ENCODE results near the gene MATN1. TPM values are rescaled to one million over a fixed set of nuclear protein-coding genes. Genes with fewer than 3 reads are reported as not detected.

Gene MATN1
- polyA plus RNA-seq, 12 donors = 0.61 to 1.7 (median 1.1) TPM; not detected in 2

DNA sequence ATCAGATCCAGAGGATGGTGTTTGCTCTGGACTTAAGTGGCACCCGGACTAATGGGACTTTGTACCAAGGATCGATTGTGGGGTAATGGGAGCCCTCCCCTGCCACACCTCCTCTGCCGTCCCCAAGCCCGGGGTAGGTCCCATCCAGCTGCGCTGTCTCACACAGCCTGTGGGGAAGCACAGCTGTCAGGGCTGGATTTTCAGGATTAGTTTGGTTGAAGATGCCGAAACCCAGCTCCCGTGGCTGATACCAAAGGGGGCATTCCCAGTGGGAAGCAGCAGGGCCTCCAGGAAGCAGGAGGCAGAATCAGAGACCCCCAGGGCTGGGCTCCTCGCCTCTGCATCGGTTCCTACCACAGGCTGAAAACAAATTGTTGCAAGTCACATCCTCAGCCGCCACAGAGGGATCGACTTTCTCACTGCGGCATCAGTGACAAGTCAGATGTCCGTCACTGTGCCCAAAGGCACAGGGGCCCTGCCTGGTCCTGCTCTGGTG, 59.7 kb downstream of the MATN1 start:
- DNase-seq = no peak

DNA sequence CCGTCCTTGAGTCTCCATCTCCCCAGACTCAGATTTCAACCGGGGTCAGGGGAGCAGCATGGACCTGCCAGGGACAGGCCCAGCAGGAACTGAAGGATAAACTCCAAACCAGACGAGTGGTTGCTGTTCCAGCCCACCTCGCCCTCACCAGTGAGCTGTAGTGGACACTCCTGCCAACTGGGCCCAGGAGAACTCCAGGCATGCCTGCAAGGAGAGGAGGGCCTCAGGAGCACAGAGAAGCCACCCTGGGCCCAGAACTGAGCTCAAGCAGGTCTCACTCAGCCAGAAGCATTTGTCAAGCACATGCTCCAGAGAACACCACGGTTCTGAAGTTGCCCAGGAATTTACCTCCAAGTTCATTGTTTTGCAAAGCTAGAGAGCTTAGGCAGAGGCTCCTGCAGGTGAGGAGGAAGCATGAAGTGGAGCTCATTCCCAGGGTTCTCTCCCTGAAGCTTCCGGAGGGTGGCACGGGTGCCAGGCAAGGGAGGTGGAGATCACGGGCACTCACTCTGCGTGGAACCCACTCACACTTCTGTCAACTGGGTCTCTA, 61.0 kb downstream of the MATN1 start:
- DNase-seq = no peak

GRCh38 chr1:30661311-30661710, 62.1 kb downstream of the MATN1 start:
- no peak for DNase-seq

Other genes starting within 250 kb of the MATN1 start
- gene LAPTM5, start 34.2 kb upstream of the MATN1 start, polyA plus RNA-seq (ENCODE audit: insufficient read length in 12 of 12) = 10 to 100 TPM in 11 of 12 donors, not detected in 1; 12.4 to 51.7 (median 17.1) TPM
- 100 to 1,000 TPM in 1 of 12 donors, 10 to 100 TPM in 11; 31.6 to 130 (median 43.9) TPM for gene SDC3, start 185.2 kb upstream of the MATN1 start, polyA plus RNA-seq (ENCODE audit: insufficient read length in 12 of 12)

Measured in muscle of arm (tissue), 12 donors.